Fibroblast of skin of right biceps (primary cell): ENCODE data around the gene MLPH.

Experiments used
- DNase-seq: peaks from one replicate; pipeline ENCODE4 v3.0.0-alpha.2; 2013

Gene MLPH

GRCh38 chr2:237527233-237527632 is 40.2 kb downstream of the MLPH start:
- DNase-seq: no peak

- no peak for DNase-seq
These were observed 40.7 kb downstream of the MLPH start for GRCh38 chr2:237527766-237528165.

- DNase-seq: no peak
These were observed 42.7 kb downstream of the MLPH start for GRCh38 chr2:237529452-237530402.

GRCh38 chr2:237530472-237531433 is 43.7 kb downstream of the MLPH start:
- DNase-seq: peak; percentile 15

GRCh38 chr2:237532160-237532559 is 45.1 kb downstream of the MLPH start:
- no peak for DNase-seq

- DNase-seq: peak; percentile 16
These were observed 46.7 kb downstream of the MLPH start for GRCh38 chr2:237533668-237534161.

GRCh38 chr2:237534380-237534779 is 47.3 kb downstream of the MLPH start:
- no peak for DNase-seq

GRCh38 chr2:237535385-237536082 is 48.5 kb downstream of the MLPH start:
- DNase-seq: no peak

- no peak for DNase-seq
These were observed 49.0 kb downstream of the MLPH start for GRCh38 chr2:237536083-237536415.

- no peak for DNase-seq
These were observed 49.6 kb downstream of the MLPH start for GRCh38 chr2:237536617-237537016.

GRCh38 chr2:237538001-237538720 is 51.1 kb downstream of the MLPH start:
- DNase-seq: no peak

- DNase-seq: no peak
These were observed 51.9 kb downstream of the MLPH start for GRCh38 chr2:237538901-237539300.

- DNase-seq: no peak
These were observed 52.6 kb downstream of the MLPH start for GRCh38 chr2:237539681-237540080.

- DNase-seq: no peak
These were observed 53.2 kb downstream of the MLPH start for GRCh38 chr2:237540223-237540775.

- DNase-seq: peak; percentile 55
These were observed 53.8 kb downstream of the MLPH start for GRCh38 chr2:237540823-237541222.

- DNase-seq: no peak
These were observed 54.2 kb downstream of the MLPH start for GRCh38 chr2:237541243-237541642.

GRCh38 chr2:237542001-237542704 is 55.1 kb downstream of the MLPH start:
- DNase-seq: no peak

- DNase-seq: no peak
These were observed 59.2 kb downstream of the MLPH start for GRCh38 chr2:237546040-237546875.

- no peak for DNase-seq
These were observed 59.9 kb downstream of the MLPH start for GRCh38 chr2:237546876-237547395.
